GM19099 (cell line): Measurements from ENCODE around the gene EPYC.

Experiments
- POLR2A ChIP-seq: IDR thresholded peaks from 3 replicates; pipeline ENCODE4 v1.6.1; 2011; ENCODE audit warnings: low read depth; ENCODE audit not compliant: insufficient read length; ENCODE audit errors: extremely low read depth

EPYC gene, protein sequence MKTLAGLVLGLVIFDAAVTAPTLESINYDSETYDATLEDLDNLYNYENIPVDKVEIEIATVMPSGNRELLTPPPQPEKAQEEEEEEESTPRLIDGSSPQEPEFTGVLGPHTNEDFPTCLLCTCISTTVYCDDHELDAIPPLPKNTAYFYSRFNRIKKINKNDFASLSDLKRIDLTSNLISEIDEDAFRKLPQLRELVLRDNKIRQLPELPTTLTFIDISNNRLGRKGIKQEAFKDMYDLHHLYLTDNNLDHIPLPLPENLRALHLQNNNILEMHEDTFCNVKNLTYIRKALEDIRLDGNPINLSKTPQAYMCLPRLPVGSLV

DNA sequence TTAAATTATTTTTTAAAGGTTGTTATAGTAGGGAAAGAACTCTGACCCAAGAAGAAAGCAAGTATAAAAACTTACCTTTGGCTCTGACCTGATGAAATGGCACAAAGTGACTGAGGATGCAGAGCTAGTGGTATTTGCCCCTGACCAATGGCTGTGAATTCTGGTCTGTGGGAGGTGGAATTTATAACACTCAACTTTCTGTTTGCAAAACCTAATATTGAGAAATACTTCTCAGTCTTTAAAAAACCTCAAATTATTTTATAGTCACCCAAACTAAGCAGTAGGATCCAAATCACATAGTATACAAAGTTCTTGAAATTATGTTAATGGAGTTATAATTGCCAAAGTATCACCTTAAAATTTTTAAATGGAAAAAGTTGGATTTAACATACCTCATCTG is at the start of gene EPYC:
Gene EPYC, minus strand, starts transcription at position 101 of the 400 bp plus-strand sequence. CDS start 2,407 bp downstream, outside the sequence.
- no peak for TF ChIP-seq POLR2A

DNA sequence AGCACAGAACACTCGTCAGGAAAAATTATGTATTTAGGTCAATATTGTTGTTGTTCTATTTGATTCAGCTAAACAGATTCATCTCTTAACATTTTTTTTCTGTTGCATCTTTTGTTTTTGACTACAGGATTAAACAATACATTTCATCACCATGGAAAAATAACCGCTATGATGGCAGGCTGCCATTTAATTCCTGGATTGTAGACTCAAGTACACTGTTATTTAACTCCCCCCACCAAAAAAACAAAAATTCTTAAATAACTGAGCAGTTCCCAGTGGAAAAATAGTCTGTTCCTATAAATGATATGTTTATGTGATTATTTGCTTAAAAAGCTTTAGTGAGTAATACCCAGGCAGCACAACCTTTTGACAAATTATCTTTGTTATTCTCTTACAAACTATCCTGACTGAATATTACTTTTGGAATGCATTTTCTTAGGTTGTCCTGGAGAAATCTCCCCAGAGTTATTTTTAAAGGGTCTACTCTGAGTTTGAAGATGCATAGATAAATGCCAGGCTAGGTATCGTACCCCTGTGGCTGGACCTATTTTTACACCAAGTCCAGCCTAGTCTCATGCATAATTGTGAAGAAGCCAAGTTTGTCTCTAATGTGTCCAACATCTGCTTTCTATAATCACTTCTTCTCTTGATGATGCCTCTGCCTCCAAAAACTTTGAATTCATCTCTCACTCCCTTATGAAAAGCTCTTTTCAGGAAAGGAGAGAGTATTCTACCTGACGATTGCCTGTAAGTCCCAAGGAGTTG is 49.4 kb upstream of the EPYC start:
- no peak for TF ChIP-seq POLR2A

DNA sequence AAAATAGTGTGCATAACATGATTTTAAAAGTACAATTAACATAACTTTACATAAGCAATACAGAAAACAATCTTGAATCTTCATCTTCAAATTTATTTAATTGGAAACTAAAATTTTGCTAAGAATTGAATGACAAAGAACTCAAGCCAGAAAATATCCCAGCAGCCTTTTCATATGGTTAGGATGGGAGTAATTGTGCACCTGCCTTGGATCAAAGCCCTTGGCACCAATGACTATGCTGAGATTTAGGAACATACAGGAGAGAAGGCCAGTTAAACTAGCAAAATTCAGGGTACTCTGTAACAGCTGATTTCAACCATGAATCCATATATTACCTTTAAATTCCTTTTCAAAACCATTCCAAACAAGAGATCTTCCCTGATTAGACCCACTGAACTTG is 47.3 kb upstream of the EPYC start:
- TF ChIP-seq POLR2A = no peak

DNA sequence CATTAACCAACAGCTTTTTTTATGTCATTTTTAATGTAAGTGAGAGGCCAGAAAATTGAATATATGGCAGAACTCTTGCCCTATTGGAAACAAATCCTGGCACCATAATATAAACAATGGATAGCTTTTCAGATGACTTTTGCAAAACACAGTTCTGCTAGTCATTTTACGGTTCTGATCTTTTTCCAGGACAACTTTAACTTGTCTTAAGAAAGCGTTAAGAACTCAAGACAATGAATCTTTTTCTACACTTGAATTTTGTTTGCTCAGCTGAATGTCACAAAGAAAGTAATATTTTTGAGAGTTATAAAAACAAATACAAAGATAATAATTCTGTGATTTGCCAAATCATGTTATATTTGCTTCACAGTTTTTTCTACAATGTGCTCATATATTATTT is 39.8 kb upstream of the EPYC start:
- TF ChIP-seq POLR2A = no peak

DNA sequence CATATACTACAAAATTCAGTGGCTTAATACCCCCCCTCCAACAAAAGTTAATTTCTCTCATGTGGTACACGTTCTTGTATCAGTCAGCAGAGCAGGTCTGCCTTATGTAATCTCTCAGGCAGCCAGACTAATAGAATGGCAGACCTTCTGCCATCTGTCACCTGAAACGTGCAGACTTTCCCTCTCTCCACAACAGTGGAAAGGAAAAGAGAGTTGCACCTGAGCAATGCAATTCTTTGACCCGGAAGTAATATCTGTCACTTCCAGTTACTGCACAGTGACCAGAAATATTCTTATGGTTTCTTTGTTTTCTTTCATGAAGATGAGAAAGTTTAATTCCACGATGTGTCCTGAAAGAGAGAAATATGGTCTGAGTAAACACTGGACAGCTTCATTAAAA is 38.6 kb upstream of the EPYC start:
- TF ChIP-seq POLR2A = no peak

DNA sequence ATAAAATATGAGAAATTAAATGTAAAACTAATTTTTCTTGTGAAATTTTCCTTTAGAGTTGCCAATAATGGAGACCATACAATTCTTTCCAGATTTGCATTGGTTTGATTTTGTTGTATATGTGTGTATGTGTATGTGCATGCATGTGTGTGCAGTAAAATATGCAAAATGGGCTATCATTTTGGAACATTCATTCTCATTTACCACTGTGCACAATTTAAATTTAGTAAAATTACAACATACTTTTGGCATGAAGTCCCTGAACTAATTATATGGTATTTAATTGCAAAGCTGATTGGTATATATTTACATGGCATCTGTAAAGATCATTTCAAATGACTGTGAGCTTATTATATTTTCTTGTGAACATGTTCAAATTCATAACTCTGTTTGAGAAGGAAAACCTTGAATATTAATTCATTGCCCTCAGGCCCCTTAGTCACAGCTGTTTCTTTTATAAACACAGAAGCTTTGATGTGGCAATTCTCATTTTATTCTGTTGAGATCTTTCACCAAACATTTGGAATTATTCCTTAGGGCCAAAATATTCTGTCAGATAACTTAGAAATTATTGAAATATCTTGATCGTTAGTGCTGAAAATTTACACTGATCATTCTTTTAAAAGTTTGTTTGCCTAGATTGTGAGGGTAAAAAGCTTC is 35.5 kb upstream of the EPYC start:
- TF ChIP-seq POLR2A = no peak

DNA sequence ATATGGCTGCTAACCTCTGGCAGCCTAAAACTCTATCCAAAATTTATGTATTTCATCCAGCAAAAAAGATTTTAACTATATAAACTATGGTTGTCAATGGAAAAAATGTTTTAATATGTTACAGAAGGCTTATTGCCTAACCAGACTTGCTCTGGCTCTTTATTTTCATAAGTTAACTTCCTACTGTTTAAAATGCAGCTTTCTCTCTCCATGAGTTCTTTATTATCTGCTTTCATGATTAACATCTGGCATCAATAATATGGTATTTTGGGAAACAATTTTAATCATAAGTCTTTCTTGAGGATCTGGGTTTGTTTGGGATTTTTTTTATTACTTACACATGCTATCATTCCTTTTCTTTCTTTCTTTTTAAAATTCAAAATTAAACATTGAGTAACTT is 32.5 kb upstream of the EPYC start:
- no peak for TF ChIP-seq POLR2A

DNA sequence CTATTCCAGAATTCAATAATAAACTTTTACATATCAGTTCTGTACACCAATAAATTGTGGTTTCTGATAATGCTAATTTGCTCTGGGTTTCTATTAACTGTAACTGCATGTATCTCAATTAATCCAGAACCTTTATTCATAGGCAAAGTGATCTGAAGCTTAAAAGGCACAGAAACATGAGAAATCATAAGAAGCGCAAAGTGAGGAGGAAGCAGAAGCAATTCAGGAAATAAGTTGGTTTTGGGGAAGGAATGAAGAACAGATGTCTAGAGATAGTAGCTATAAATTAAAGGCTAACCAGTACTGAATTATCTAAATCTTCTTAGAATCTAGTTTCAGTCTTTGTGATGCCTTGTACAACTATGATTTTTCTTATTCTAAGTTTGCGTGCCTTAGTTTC is 28.5 kb upstream of the EPYC start:
- no peak for TF ChIP-seq POLR2A

DNA sequence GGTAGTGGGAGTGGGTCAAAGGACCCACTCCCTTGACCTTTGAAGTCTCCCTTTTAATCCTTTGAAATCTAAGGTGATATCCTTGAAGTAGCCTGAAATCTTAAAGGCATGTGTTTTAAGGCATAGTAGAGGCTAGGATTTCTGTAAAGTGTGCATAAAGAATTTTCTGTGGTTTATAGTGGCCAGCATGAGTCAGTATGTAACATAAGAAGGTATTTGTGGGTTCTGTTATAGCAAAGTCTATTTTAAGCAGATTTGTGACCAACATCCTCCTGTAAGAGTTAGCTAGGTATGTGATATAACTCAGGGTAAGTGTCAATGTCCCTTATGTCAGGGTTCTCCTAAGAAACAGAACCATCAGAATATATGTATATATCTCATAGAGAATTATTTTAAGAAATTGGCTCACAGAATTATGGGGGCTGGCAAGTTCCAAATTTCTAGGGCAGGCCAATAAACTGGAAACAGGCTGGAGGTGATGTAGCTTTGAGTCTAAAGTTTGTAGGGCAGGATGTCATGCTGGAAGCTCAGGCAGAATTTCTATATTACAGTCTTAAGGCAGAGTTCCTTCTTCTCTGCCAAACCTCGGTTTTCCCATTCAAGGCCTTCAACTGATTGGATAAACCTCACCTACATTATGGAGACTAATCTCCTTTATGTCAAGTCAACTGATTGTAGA is 18.7 kb upstream of the EPYC start:
- no peak for TF ChIP-seq POLR2A

DNA sequence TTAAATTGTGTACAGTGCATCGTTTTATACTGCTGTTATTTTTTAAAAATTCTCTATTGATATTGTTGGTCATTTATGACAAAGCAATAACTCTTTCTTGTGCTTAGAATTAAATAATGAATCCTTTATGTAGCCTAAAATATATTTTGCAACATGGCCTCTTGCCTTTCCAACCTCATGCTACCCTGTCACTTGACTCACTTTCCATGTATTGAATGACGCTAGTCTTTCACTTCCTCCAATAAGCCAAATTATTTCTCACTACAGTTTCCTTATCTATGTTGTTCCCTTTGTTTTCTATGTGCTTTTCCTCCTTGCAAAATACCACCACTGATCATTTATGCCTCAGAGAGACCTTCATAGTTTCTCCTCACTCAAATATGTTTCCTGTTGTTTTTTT is 16.3 kb upstream of the EPYC start:
- no peak for TF ChIP-seq POLR2A

DNA sequence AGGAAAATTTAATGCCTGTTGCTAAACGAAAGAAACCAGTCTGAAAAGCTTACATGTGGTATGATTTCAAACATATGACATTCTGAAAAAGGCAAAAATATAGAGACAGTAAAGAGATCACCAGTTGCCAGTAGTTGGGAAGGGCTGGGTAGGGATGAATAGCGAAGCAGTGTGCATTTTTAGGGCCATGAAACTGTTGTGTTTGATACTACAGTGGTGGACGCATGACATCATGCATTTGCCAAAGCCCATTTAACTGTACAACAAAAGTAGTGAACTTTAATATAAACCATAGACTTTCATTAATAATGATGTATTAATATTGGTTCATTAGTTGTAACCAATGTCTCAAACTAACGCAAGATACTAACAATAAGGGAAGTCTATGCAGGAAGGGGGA is 14.7 kb upstream of the EPYC start:
- no peak for TF ChIP-seq POLR2A

DNA sequence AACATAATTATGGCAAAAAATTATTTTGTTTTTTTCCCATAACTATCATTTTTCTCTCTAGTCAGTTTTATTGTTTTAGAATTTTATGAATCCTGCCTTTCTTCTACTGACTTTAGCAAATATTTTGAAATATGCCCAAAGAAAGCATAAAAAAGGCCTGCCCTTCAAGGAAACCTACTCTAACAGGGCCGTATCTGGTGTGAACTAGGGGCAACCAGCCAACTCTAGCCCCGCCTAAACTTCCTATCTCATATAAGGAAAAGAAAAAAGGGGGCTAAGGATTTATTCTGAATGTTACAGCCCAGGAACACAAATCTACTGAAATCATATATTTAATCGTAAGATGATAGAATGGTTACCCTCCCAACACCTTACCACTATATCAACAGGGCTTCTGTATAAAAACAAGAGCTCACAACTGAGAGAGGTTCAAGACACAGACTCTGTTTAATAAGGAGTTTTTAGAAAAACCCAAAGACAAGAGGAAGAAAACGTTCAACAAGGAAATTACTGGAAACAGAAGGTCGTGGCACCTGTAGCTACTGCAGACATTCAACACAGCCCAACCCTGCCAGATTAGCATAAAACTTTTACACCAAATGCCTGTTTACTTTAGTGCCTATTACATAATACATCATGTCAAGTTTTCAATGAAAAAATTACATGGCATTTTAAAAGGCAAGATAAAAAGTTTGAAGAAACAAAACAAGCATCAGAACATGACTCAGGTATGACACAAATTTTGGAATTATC is 12.9 kb upstream of the EPYC start:
- no peak for TF ChIP-seq POLR2A

DNA sequence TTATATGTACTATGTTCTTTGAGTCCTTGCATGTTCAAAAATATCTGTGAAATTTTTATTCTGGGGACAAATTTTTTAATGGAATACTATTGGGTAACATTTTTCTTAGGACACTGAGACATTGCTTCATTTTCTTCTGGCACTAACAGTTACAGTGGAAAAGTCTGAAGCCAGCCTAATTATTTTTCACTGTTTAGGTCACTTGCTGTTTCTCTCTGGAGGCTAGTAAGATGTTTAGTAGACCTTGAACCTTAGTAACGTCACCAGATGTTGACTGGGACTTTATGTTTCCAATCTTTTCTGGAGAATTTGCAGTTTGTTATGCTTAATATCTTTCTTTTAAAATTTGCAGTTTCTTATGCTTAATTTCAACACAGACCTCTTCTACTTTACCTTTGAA is 12.3 kb upstream of the EPYC start:
- TF ChIP-seq POLR2A = no peak

DNA sequence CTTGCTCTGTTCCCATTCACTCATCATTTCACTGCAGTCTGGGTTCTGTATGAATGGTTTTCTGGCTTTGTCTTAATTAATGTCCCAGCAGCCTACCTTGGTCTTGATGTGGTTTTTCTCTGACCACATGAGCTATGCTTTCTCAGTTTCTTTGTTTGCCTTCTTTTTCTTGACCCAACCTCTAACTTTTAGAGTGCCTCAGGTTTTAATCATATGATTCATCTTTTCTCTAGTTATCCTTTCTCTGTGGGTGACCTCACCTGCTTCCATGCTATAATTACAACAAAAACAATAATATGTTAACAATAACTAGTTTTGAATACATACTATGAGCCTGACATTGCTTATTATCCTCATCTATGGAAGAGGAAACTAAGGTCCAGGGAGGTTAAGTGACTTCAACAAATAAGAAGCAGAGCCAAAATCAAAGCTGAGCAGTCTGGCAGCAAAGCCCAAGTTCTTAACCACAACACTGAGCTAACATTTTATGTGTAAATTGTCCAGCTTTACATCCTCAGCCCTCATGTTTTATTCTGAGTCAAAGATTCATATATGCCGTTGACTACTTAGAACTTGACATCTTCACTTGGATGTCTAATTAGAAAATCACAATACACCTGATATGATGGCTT is 4.7 kb upstream of the EPYC start:
- no peak for TF ChIP-seq POLR2A
